HG03558 (cell line): ENCODE data around the gene ARHGEF1.

Source experiments
- ATAC-seq: cut with Tn5 transposase; IDR thresholded peaks from one replicate; pipeline ENCODE4 v1.9.1; 2021; ENCODE audit warnings: moderate number of reproducible peaks; ENCODE audit not compliant: unreplicated experiment; ENCODE audit errors: extremely low read depth

Gene ARHGEF1

DNA sequence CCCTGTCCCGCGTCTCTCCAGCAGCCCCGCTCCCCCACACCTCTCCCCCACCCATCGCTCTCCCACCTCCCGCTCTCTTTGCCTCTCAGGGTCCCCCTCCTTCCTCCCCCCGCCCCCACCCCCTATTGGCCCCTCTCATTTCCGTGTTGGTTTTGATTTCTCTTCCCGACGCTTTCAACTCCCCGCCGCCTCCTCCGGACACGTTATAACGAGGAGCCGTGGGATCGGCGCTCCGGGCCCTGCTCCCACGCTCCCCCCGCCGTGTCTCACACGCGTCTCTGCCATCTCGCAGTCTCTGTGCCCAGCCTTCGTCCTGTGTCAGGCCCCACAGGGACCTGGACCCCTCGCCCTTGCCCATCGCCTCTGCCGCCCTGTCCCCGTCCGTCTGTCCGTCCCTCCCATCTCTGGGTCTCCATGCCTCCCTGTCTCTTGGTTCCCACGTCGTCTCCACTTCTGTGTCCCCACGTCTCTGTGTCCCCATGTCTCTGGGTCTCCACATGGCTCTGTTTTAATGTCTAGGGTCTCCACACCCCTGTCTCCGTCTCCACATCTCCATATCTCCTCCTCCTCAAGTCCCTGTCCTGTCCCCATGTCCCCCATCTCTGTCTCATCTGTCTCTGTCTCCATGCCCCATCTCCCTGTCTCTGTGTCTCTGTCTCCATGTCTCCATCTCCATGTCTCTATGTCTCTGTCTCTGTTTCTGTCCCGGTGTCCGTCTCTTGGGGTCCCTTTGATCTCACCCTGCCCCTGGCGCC is 32.2 kb downstream of the ARHGEF1 start:
- no peak for ATAC-seq

DNA sequence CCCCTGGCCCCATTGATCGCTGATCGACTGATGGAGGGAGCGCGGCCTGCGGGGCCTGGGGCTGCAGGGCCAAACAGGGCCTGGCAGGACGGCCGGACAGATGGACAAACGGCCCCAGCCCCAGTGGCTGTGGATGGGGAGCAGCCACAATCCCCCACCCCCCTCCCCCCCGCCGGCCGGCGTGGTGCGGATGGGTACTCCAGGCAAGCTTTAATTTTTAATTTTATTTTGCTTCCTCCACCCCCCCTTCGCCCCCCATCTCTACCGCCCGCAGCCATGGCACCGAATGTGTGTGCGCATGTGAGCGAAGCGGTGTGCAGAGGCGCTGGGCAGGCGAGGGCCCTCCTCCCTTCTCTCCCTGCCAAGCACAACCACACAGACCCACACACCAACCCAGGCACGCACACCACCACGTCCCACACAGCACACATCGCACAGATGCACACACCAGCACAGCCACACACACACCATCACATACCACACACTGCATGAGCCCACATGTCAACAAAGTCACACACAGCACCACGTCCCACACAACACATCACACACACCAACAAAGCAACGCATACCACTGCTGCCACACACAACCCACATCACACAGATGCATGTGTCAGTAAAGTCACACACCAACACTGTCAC is 32.9 kb downstream of the ARHGEF1 start:
- ATAC-seq: no peak

DNA sequence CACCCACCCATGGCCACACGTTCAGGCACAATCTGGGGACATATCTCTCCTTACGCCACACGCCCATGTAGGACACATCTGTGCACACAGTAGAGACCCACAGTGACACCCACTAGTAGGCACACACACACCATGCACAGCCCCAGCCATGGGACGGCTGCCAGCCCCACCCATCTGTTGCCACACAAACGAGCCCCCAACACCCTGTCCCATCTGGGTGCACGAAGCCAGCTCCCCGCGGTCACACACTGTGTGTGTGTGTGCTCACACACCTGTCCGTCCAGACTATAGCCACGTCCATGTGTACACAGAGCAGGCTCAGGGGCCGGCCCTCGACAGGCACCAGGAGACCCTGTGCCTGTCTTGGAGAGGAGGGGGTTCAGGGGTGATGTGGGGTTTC is 34.7 kb downstream of the ARHGEF1 start:
- no peak for ATAC-seq

DNA sequence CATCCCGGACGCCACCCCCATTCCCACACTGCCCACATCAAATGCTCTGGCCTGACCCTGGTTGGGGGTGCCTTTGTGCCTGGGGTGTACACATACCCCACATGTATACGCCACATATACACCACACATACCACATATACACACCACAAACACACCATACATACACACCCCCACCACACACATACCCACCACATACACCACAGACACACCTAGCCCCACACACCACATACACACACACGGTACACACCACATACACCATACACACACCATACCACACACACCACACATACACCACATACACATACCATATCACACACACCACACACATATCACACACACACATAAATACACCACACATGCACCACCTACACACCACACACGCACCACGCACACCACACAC is 35.1 kb downstream of the ARHGEF1 start:
- ATAC-seq: no peak

DNA sequence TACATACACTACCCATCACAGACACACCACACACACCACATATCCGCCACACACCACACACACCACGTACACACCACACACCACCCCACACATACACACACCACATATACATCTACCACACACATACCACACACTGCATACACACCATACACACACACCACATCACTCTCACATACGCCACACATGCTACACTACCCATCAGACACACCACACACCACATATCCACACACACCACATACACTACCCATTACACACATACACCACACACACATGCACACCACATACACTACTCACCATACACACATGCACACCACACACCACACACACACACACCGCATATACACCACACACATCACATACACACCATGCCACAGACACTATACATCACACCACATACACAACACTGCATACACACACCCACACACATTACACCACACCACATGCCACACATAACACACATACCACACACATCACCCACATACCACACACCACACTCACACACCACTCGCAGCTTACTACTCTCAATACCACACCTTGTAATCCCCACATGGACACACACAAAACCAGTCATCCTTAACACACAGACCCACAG is 35.8 kb downstream of the ARHGEF1 start:
- no peak for ATAC-seq

DNA sequence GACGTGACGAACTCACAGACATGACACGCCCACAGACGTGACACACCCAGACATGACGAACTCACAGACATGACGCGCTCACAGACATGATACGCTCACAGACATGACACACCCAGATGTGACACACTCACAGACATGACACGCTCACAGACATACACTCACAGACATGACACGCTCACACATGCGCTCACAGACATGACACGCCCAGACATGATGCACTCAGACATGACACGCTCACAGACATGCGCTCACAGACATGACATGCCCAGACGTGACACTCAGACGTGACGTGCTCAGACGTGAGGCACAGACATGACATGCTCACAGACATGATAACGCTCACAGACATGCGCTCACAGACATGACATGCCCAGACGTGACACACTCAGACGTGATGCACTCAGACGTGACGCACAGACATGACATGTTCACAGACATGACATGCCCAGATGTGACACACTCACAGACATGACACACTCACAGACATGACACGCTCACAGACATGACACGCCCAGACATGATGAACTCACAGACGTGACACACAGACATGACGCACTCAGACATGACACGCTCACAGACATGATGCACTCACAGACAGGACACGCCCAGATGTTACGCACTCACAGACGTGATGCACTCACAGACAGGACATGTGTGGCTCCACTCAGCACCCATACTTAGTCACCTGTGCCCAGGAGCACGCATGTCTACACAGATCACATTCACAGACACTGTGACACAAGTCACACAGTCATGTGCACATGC is 37.1 kb downstream of the ARHGEF1 start:
- ATAC-seq: no peak

DNA sequence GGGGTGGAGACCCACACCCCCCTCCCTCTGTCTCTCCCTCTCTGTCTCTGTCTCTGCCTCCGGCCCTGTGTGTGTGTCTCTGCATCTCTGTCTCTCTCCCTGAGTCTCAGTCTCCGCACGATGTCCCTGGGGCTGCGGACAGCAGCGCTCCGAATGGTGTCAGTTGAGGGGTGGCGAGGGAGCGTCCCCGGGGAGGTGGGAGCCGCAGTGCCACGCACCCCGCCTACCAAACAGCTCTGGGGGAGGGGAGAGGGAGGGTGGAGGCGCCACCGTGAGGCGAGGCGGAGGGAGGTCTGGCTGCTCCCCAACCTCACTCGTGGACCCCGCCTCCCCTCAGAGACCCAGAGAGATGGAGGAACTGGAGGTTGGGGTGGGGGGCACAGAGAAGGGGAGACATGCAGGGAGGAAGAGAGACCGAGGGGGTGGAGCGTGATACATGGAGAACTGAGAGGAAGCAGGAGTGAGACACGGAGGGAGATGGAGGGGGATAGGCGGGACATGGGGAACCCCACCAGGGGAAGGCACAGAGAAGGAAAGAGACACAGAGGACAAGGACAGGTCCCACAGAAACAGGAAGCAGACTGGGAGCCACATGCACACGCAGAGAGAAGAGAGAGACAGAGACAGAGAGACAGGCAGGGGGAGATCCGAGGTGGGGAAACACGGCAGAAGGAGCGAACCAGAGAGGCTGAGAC is 38.0 kb downstream of the ARHGEF1 start:
- no peak for ATAC-seq

DNA sequence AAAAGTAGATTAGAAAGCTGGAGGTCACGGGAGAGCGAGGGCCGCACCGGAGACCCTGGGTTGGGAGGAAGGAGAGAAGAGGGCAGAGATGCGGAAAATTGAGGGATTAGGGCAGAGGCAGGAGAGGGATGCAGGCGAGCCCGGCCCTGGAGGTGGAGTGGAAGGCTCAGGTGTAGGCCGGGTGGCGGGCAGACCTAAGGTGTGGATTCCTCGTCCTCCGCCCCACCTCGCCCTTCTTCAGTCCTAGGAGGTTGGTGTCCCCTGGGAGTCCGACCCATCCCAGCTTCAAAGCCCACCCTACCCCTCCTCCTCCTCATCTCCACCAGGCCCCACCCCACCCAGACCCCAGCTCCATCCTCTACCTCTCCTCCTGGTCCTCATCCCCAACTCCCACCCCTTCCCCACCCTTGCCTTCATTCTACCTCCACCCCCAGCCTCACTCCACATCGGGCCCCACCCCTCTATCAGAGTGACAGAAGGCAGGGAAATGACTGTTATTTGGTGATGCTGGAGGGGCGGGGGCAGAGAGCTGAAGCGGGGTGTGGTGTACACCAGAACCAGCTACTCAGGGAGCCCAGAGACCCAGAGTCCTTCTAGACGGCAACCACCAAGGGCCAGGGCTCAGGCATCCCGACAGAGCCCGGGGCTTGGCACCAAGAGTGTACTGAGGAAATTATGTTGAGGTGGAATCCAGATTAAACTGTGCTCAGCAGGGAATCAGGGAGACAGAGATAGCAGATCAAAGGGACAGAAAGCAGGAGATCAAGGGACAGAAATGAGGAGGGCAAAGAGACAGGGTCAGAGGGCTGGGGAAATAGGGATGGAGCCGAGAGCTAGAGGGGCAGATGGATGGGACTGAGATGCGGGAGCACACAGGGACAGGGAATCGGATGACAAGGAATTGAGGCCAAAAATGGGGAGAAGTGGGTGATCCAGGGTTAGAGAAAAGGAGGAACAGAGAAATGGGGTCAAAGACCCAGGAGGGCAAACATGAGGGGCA is 38.9 kb downstream of the ARHGEF1 start:
- ATAC-seq: no peak

DNA sequence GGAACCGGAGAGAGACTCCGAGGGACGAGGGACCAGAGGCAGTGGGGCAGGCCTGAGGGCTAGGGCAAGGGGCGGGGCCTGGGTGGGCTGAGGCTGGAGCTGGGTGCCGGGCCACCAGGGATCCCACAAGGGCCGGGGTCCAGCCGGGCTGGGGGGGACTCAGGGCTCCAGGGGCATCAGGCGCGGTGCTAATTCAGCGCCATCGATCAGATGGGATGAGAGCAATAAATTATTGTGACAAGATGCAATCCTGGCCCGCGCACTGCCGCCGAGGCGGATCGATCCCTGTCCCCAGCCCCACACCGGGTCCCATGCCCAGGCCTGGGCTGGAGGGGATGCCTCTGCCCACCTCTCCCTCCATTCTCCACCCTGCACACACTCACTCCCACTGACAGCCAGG is 39.6 kb downstream of the ARHGEF1 start:
- no peak for ATAC-seq

DNA sequence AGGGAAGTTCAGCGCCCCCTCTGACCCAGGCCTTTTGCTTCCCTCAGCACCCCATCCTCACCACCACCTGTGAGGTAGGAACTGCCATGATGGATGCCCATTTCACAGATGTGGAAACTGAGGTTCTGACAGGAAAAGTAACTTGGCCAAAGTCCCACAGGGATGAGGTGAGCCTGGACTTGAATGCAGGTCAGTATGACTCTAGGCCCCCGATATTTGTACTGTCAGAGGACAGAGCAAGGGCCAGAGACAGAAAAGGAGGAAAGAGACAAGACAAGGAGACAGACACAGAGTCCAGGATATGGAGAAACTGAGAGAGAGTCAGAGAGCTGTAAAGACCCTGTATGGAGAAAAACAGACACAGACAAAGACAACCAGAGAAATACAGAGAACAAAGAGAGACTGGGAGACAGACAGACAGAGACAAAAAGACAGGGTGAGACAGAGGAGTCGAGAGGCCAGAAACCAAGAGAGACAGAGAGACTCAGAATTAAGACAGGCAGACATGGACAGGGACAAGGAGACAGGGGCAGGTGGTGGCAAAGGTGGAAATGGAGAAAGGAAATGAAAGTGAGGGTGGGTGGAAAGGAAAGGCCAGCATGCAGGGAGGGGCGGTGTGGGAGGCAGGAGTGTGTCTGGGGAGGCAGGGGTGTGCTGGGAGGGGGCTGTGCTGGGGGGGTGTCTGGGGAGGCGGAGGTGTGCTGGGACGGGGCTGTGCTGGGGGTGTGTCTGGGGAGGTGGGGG is 40.2 kb downstream of the ARHGEF1 start:
- no peak for ATAC-seq

DNA sequence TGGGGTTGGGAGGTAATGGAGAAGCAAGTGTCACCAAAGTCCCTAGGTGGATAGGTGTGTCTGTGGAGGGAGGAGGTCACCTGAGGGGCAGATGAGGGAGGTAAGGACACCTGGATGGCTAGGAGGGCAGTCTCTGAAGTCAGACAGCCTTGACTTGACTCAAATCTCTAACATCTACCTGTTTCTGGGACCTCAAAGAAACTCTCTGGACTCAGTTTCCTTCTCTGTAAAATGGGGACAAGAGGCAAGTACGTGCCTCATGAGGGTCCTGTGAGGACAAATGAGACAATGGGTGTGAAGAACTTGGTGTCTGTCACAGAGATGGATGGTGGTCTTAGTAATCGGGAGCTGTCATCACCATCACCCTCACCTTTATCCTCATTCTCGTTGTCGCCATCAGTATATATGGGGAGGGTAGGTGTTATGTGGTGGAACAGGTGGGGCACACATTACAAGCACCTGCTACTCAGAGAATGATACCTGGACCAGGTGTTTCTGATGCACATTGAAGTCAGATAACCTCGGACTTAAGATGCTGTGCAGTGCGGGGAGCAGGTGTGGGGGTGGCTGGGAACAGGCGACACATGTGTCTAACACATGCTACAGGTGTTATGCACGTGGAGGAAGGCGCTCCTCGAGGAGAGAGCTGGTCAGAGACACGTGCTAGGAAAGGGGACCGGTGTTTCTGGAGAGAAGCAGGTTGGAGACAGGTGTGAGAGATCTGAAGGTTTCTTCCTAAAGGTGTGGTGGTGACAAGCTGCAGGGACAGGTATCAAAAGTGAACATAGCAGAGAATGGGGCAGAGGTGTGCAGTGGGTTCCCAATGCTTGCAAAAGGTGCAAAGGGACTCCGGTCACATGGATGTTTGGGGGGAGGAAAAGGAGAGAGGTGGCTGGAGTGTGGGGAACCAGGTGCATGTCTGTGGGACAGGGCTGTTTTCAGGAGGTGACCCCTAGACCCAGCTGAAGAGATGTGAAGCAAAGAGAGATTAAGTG is 41.5 kb downstream of the ARHGEF1 start:
- no peak for ATAC-seq

DNA sequence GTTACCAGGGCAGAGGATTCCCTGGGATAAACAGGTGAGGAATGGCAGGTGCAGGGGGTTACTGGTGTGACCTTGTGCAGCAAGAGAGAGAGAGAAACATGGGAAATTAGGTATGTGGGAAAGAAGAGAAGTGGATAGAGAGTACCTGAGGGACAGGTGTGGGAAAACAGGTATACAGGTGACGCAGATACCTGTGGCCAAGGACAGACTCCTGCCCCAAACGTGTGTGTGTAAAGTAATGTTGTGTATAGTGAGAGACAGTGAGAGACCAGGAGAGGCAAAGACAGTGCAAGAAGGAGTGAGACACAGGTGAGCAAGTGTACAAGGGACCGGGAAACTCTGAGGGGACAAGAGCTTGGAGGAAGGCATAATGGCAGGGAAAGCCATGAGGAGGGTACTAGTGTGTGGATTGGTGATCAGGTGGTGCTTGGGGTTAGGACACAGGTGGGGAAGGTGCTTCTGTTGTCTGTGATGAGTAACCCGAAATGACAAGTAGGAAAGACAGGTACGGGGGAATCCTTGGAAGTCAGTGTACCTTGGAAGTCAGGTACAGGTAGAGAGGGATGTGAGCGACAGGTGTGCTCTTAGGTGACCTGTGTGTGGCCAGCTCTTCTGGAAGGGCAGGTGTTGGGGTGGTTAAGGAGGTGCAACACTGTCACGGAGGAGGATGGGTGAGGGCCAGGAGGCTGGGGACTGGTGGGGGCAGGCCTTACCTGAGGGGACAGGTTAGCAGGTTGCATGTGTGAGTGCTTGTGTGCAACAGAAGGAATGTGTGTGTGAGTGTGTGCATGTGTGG is 42.4 kb downstream of the ARHGEF1 start:
- no peak for ATAC-seq

DNA sequence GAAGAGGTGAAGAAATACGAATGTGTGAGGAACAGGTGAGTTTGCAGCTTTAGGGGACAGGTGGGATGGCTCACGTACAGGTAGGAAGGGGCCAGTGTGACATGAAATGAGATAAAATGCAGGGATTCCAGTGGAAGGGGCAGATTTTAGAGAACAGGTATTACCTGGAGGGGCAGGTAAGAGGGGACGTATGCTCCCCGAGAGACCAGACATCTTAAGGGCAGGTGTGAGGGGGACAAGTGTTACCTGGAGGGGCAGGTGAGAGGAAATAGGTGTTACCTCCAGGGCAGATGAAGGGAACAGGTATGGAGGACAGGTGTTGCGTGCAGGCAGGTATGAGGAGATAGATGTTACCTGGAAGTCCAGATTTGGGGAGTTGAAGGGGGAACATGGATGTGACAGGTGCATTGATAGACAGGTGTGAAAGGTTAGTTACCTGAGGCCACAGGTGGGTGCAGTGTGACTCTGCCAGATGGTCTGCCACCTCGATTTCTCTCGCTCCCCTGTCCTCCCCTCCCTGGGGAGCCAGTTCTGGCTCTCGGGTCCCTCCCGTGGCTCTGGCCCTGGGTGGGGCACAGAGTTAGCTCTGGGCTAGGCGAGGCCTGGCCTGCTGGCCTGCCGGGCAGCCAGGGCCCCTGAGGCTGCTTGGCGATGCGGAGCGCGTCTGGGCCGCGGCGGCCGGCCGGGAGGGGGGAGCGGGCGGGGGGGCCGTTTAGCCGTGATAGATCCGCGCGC is 43.2 kb downstream of the ARHGEF1 start:
- ATAC-seq: no peak

DNA sequence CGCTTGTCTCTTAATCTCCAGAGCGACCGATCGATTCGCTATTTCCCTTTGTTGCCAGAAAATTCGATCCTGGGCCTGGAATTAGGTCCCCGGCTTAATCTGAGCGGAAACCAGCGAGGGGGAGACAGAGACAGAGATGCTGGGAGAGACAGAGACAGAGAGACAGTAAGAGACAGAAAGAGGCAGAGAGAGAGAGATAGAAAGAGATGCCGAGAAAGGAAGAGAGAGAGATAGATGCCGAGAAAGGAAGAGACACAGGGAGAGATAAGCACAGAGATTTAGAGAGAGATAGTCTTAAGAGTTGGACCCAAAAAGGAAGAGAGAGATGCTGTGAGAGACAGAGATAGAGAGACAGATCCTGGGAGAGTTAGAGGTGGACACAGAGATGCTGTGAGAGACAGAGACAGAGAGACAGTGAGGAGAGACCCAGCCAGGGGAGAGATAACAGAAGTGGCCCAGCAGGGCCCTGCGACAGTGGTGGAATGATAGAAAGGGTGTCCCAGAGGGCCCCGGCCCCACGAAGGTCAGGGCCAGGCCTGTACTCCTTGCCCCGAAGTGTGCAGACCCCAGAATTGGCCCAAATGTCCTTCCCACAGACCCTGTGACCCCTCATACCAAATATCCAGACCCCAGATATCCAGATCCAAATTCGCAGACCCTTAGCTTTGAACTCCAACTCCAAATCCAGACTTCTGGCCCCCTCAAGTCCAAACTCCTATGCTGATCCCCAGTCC is 43.9 kb downstream of the ARHGEF1 start:
- ATAC-seq: no peak

DNA sequence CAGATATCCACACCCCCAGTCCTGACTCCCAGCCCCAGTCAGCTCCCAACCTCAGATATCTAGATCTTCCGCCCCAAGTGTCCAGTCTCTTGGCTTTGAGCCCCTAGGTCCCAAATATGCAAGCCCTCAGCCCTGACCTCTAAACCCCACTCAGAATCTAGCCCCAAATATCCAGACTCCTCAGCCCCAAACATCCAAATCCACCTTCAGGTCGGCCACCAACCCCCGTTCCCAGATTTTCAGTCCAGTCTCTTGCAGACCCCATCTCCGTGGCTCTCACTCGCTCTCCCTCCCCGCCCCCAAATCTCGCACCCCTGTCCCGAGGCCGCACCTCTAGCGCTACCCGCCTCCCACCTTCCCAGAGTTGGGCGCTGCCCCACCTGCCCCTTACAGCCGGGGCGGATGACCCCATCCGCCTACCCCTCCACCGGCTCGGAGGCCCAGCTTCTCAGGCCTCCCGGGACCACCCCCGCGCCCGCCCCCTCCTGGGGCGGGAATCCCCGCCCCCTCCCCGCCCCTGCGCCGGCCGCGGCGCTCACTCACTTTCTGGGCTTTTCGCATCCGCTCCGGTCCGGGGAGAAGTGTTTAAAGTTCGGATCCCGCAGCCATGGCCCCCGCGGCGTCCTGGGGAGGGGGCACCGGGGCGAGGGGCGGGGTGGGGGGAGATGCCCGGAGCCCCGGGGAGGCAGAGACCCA is 44.7 kb downstream of the ARHGEF1 start:
- ATAC-seq: no peak
